HUES6 (cell line): ENCODE results near the gene NUDT8.
"Not testable (repeated sequence)": the region's sequence is repeated elsewhere in the genome, so short reads cannot be mapped to it uniquely, and the experiment has no call there.

Experiments used
- H3K27ac ChIP-seq: 2 replicates; pipeline ENCODE4 v1.7.0; 2013; ENCODE audit warnings: low read depth, mild to moderate bottlenecking, low read length, inconsistent platforms
- H3K27me3 ChIP-seq: 2 replicates; pipeline ENCODE4 v1.6.1; 2013; ENCODE audit warnings: low read length; ENCODE audit not compliant: control insufficient read depth, insufficient read depth
- H3K36me3 ChIP-seq: 2 replicates; pipeline ENCODE4 v1.6.1; 2013; ENCODE audit warnings: low read length; ENCODE audit not compliant: control insufficient read depth, insufficient read depth
- H3K4me1 ChIP-seq: 2 replicates; pipeline ENCODE4 v1.6.1; 2013; ENCODE audit warnings: low read length; ENCODE audit not compliant: control insufficient read depth, insufficient read depth
- H3K4me3 ChIP-seq: 2 replicates; pipeline ENCODE4 v1.5.1; 2013; ENCODE audit warnings: low read depth, low read length
- H3K9ac ChIP-seq: one replicate; pipeline ENCODE4 v1.6.1; 2013; ENCODE audit warnings: mild to moderate bottlenecking, low read length
- H3K9me3 ChIP-seq: 2 replicates; pipeline ENCODE4 v1.6.1; 2013; ENCODE audit warnings: low read depth, low read length; ENCODE audit not compliant: control insufficient read depth, insufficient read depth

NUDT8 gene

DNA sequence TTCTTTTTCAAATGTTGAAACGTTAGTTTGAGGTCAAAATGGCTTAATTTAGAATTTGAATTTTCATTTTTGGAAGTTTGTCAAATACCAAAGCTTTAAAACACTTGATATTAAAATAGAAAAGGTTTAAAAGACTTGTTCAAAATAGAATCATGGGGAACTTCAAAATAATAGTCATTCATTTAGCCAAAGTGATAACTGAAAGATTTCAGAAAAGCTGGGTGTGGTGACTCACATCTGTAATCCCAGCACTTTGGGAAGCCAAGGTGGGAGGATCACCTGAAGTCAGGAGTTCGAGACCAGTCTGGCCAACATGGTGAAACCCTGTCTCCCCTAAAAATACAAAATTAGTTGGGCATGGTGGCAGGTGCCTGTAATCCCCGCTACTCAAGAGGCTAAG lies 35.3 kb downstream of the NUDT8 start:
- Histone ChIP-seq H3K9me3 (peaks cover 12% of the 10 kb centered on the region), H3K27me3 (no peaks in the 10 kb centered on the region), H3K27ac (no peak overlapping the region), H3K36me3 (no peaks in the 10 kb centered on the region; the same call in 1 of the 2 replicates), H3K9ac (no peak overlapping the region), H3K4me3 (no peak overlapping the region), H3K4me1 (no peaks in the 10 kb centered on the region)

DNA sequence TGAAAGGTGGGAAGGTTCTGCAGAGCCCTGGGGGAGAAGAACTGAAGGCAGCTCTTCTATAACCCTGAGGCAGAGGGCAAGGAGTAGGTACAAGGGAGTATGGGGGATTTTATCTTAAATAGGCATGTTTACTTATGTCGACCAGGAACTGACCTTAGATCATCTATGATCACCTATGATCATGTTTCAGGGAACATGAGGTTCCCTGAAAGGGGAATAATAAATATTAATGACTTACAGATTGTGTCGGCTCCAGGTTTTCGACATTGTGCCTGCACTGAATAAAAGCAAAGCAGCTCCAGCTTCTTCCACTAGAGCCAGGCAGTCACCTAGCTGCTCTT lies 36.2 kb downstream of the NUDT8 start:
- Histone ChIP-seq H3K27me3 (no peaks in the 10 kb centered on the region), H3K36me3 (peaks cover 7% of the 10 kb centered on the region), H3K9ac (no peak overlapping the region), H3K9me3 (peaks cover 9% of the 10 kb centered on the region), H3K27ac (no peak overlapping the region), H3K4me1 (no peaks in the 10 kb centered on the region), H3K4me3 (no peak overlapping the region)

DNA sequence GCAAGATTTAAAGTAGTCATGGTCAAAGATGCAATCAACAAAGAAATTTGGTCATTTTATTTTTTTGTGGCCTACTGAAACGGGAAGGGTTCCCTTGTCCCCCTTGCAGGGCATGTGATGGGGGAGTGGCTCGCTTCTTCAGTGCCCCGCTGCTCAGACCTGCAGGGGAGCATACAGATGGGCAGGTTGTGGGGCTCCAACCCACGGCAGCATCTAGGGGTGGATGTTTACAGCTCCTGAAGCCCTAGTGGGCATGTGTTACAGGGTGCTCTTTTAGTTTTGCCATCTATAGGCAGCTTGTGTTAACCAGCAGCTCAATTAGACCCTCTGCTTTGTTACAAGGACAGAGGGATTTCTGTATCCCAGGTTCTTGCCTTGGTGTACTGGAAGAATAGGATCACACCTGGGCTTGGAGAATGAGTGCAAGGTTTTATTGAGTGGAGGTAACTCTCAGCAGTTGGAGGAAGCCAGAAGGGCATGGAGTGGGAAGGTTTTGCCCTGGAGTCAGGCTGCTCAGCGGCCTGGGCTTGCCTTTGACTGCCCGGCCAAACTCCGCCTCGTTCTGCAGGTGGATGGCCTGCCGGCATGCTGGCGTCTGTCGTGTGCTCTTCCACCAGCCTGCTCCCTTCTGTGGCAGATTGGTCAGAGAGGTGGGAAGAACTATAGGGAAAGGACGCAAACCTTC lies 36.7 kb downstream of the NUDT8 start:
- Histone ChIP-seq H3K36me3 (peaks cover 10% of the 10 kb centered on the region), H3K4me3 (no peak overlapping the region), H3K4me1 (no peaks in the 10 kb centered on the region), H3K9me3 (peaks cover 9% of the 10 kb centered on the region), H3K9ac (no peak overlapping the region), H3K27ac (no peak overlapping the region), H3K27me3 (no peaks in the 10 kb centered on the region)

DNA sequence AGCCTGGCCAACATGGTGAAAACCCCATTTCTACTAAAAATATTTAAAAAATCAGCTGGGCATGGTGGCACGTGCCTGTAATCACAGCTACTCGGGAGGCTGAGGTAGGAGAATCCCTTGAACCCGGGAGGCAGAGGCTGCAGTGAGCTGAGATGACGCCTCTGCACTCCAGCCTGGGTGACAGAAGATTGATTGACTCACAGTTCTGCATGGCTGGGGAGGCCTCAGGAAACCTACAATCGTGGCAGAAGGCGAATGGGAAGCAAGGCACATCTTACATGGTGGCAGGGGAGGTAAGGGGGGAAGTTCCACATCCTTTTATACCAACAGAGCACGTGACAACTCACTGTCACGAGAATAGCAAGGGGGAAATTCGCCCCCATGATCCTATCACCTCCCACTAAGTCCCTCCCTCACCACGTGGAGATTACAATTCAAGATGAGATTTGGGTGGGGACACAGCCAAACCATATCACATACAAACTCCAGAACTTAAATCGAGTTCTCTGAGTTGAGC lies 40.8 kb downstream of the NUDT8 start:
- not testable (repeated sequence) for H3K27me3 ChIP-seq, H3K27ac ChIP-seq

DNA sequence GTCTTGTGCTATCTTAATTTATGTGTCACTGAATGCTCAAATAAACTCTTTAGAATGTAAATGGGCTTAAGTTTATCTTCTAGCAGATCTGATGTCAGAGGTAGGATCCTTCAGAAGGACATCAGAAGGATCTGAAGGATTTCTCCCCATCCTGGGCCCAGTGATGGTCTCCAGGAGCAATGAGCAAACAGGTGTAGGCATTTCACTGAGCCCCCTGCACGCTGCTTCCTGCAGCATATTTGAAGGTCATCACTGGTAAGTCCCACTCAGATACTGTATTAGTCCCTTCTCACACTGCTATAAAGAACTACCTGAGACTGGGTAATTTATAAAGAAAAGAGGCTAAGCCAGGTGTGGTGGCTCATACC lies 41.6 kb downstream of the NUDT8 start:
- no peak overlapping the region for H3K27ac ChIP-seq
- H3K9ac ChIP-seq = no peak overlapping the region

More for the DNA sequence above, 40.8 kb downstream of the NUDT8 start:
- H3K9ac ChIP-seq, H3K9me3 ChIP-seq, H3K4me3 ChIP-seq: not testable (repeated sequence)
- Histone ChIP-seq H3K4me1 (peaks cover 14% of the 10 kb centered on the region), H3K36me3 (peaks cover 49% of the 10 kb centered on the region)

DNA sequence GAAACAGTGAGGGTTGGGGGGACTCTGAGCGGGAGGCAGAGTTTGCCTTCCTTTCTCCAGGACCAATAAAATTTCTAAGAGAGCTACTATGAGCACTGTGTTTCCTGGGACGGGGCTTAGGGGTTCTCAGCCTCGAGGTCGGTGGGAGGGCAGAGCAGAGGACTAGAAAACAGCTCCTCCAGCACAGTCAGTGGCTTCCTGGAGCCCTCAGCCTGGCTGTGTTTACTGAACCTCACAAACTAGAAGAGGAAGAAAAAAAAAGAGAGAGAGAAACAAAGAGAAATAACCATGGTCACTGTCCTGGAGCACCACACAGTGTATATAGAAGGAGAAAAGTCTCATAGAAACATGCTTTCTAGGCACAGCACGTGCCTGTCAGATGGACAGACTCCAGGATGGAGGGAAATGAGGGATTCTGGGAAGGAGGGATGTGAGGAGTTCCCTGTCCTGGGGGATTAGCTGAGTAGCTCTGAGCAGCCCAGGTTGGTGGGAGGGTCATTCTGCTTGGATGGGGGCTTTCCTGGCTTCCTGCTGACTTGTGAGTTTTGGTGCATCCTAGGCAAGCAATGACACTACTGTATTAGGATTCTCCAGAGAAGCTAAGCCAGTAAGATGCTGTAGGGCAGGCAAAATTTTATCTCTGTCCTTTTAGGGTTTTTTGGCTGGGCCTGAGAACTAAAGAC lies 43.0 kb downstream of the NUDT8 start:
- no peak overlapping the region for H3K9ac ChIP-seq
- peaks cover 49% of the 10 kb centered on the region for H3K36me3 ChIP-seq
- H3K4me3 ChIP-seq = no peak overlapping the region
- H3K27me3 ChIP-seq = no peaks in the 10 kb centered on the region
- H3K4me1 ChIP-seq = peaks cover 26% of the 10 kb centered on the region
- H3K27ac ChIP-seq = no peak overlapping the region
- H3K9me3 ChIP-seq = no peaks in the 10 kb centered on the region

More for the DNA sequence above, 41.6 kb downstream of the NUDT8 start:
- Histone ChIP-seq H3K27me3 (no peaks in the 10 kb centered on the region), H3K36me3 (peaks cover 49% of the 10 kb centered on the region), H3K4me3 (no peak overlapping the region), H3K4me1 (peaks cover 14% of the 10 kb centered on the region), H3K9me3 (no peaks in the 10 kb centered on the region)

DNA sequence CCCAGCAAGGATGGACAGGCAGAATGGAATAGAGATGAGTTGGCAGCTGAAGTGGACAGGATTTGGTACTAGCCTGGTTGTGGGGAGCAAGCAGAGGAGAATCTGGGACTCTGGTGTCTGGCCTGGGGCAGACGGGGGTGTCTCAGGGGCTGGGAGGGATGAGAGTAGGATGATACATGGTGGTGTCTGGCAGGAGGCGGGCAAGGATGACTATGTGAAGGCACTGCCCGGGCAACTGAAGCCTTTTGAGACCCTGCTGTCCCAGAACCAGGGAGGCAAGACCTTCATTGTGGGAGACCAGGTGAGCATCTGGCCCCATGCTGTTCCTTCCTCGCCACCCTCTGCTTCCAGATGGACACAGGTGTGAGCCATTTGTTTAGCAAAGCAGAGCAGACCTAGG lies 43.8 kb downstream of the NUDT8 start:
- peak overlapping the region; percentile 96 for H3K9ac ChIP-seq
- H3K27me3 ChIP-seq = no peaks in the 10 kb centered on the region
- H3K9me3 ChIP-seq = no peaks in the 10 kb centered on the region
- peak overlapping the region; percentile 68 for H3K4me3 ChIP-seq
- H3K4me1 ChIP-seq = peaks cover 34% of the 10 kb centered on the region
- no peak overlapping the region for H3K27ac ChIP-seq
- peaks cover 49% of the 10 kb centered on the region for H3K36me3 ChIP-seq

DNA sequence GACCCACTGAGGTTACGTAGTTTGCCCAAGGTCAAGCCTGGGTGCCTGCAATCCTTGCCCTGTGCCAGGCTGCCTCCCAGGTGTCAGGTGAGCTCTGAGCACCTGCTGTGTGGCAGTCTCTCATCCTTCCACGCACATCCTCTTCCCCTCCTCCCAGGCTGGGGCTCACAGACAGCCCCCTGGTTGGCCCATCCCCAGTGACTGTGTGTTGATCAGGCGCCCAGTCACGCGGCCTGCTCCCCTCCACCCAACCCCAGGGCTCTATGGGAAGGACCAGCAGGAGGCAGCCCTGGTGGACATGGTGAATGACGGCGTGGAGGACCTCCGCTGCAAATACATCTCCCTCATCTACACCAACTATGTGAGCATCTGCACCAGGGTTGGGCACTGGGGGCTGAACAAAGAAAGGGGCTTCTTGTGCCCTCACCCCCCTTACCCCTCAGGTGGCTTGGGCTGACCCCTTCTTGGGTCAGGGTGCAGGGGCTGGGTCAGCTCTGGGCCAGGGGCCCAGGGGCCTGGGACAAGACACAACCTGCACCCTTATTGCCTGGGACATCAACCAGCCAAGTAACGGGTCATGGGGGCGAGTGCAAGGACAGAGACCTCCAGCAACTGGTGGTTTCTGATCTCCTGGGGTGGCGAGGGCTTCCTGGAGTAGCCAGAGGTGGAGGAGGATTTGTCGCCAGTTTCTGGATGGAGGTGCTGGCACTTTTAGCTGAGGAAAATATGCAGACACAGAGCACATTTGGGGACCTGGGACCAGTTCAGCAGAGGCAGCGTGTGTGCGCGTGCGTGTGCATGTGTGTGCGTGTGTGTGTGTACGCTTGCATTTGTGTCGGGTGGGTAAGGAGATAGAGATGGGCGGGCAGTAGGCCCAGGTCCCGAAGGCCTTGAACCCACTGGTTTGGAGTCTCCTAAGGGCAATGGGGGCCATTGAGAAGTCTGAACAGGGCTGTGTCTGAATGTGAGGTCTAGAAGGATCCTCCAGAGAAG lies 44.6 kb downstream of the NUDT8 start:
- Histone ChIP-seq H3K9ac (peak overlapping the region; percentile 96), H3K4me1 (peaks cover 35% of the 10 kb centered on the region), H3K9me3 (no peaks in the 10 kb centered on the region), H3K4me3 (peak overlapping the region; percentile 68), H3K27ac (peak overlapping the region; percentile 88; the same call in 1 of the 2 replicates), H3K27me3 (no peaks in the 10 kb centered on the region), H3K36me3 (peaks cover 49% of the 10 kb centered on the region)

DNA sequence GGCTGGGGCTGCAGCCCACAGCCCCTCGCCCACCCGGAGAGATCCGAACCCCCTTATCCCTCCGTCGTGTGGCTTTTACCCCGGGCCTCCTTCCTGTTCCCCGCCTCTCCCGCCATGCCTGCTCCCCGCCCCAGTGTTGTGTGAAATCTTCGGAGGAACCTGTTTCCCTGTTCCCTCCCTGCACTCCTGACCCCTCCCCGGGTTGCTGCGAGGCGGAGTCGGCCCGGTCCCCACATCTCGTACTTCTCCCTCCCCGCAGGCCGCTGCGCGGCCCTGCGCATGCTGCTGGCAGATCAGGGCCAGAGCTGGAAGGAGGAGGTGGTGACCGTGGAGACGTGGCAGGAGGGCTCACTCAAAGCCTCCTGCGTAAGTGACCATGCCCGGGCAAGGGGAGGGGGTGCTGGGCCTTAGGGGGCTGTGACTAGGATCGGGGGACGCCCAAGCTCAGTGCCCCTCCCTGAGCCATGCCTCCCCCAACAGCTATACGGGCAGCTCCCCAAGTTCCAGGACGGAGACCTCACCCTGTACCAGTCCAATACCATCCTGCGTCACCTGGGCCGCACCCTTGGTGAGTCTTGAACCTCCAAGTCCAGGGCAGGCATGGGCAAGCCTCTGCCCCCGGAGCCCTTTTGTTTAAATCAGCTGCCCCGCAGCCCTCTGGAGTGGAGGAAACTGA lies 45.4 kb downstream of the NUDT8 start:
- Histone ChIP-seq H3K4me1 (peaks cover 39% of the 10 kb centered on the region), H3K36me3 (peaks cover 48% of the 10 kb centered on the region), H3K9ac (peak overlapping the region; percentile 96), H3K27me3 (no peaks in the 10 kb centered on the region), H3K9me3 (no peaks in the 10 kb centered on the region), H3K27ac (peak overlapping the region; percentile 88), H3K4me3 (peak overlapping the region; percentile 68)
